Stimulated activated CD4-positive, alpha-beta T cell treated with anti-CD3 and anti-CD28 coated beads, Interleukin-2, amount 100 ng/mL, for 48 hours (primary cell): Measurements from ENCODE around the gene NR2E3.
"Not testable (repeated sequence)": the region's sequence is repeated elsewhere in the genome, so short reads cannot be mapped to it uniquely, and the experiment has no call there.

Experiments used
- DNase-seq, 2 donors: peaks; one replicate each; pipeline ENCODE4 v3.0.0-alpha.2; 2020

NR2E3 gene

GRCh38 chr15:71820127-71820526, 9.8 kb downstream of the NR2E3 start:
- no peak for DNase-seq

GRCh38 chr15:71821547-71822129, 11.3 kb downstream of the NR2E3 start:
- no peak for DNase-seq

DNA sequence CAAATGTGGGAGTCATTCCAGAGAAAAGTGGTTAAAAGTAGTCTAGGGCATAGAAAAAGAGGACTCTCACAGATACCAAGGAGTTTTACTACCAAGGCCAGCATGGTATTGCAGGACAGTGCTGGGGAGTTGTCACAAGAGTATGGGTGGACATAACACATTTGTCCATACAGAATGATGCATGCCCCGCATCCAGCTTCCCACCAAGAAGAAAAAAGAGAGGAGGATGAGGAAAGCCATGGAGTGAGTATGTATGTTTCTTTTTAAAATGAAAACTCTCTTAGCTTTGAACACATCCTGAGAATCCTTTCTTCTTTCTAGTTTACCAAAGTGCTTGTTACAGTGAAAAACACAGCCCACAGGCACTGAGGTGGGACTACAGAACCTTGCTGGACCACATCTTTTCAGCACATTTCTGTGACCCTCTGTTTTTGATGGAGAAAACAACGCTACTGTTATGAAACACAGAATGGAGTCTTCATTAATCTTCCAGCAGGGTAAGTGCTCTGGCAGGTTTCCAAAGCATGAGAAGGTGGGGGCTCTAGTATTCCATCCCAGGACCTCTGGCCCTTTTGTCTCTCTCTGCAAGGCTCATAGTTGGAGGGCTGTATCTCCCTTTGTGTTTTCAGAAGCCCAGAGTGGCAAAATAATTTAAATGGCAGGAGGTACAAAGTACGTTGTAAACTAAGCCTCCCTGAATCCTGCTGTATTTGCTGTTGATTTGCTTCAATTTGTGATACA, 12.7 kb downstream of the NR2E3 start:
- DNase-seq = no peak

DNA sequence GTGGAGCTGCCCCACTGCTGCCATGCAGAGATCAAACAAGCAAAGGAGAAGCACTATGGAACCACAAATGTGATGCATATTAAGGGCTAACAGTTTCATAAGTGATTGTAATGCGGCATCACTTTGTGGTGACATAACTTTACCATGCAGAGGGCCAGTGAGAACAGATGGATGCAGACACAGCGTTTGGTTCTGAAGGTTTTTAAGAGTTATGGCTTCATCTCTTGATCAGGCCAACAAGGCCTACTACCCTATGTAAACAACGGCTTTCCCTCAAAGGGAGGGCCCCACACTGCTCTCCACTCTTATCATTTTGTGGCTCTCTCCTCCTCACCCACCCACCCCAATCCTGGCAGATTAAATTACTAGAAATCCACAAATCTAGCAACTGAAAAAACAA, 13.4 kb downstream of the NR2E3 start:
- DNase-seq = no peak

GRCh38 chr15:71825021-71825730, 14.8 kb downstream of the NR2E3 start:
- no peak for DNase-seq

DNA sequence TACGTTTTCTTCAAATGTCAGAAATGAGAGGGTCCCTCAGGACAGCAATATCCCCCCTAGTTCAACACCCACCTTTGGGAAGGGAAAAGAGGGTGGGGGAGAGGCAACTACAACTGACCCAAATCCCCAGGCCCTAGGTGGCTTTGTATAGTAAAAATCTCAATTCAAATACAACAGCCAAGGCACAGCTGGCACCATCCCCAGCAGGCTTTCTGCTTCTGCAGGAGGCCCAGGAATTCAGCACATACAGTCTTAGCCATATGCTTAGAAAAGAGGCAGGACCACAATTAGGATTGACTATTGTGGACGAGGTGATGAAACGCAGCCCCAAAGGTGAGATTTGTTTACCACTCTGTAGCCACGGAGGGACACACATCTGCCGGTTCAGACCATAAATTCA, 15.8 kb downstream of the NR2E3 start:
- no peak for DNase-seq

- DNase-seq = no peak
These were observed 20.6 kb downstream of the NR2E3 start for GRCh38 chr15:71830981-71831380.

- DNase-seq = no peak
These were observed 31.2 kb downstream of the NR2E3 start for GRCh38 chr15:71841563-71841962.

GRCh38 chr15:71844916-71845315, 34.6 kb downstream of the NR2E3 start:
- DNase-seq = no peak

DNA sequence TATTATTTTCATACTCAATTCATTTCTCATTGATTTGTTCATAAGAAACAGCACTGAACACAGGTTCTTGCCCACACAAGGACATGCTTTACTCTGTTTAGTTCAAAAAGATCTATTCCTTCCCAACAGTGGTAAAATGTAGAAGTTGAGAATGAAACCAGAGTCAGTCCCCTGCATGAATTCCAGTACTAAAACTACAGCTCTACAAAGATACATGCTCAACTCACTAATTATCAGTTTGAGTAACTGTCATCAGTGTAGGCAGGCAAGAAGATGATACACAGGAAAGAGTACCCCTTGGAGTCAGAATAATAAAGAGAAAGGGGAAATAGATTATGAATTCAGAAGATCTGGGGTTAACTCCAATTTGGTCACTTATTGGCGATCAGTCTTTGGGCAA, 43.2 kb downstream of the NR2E3 start:
- DNase-seq = no peak

GRCh38 chr15:71858232-71858631, 47.9 kb downstream of the NR2E3 start:
- DNase-seq = not testable (repeated sequence)
